NCI-H82 (cell line): Measurements from ENCODE around the gene PIK3IP1.
A peak's percentile ranks its signal among the peaks of the same experiment; 100 is the strongest.
"Not testable (repeated sequence)": the region's sequence is repeated elsewhere in the genome, so short reads cannot be mapped to it uniquely, and the experiment has no call there.

Experiments
- DNase-seq: peaks from one replicate; lab custom pipeline; 2025; lab: John Stamatoyannopoulos, UW

The PIK3IP1 gene, protein sequence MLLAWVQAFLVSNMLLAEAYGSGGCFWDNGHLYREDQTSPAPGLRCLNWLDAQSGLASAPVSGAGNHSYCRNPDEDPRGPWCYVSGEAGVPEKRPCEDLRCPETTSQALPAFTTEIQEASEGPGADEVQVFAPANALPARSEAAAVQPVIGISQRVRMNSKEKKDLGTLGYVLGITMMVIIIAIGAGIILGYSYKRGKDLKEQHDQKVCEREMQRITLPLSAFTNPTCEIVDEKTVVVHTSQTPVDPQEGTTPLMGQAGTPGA

DNA sequence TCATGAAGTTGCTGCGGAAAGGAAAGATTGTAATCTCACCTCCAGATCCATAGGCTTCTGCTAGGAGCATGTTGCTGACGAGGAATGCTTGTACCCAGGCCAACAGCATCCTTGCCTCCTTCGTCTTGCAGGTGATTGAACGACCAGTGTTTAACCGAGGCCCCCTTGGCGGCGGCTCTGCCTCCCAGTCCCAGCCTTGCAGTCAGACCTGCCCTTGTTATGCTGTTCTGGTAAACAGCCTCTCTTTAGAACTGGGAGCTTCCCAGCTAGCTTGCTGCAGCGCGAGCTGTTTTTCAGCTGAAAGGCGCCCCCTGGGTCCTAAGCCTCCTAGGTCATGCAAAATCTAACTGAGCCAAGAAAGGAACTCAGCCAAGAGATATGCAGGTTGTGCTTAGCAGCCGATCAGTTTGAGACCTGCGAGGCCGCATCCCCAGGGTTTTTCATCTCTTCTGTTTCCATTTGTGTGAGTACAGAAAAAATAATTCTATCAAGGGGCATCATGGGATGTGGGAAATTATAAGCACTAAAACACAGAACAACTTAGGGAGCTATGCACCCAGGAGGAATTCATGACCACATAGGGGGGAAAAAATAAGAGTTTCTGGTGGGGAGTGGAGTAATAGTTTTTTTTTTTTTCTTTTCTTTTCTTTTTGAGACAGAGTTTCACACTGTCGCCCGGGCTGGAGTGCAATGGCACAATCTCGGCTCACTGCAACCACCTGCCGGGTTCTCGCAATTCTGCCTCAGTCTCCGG, at the start of gene PIK3IP1:
PIK3IP1 (minus strand) TSS at position 253 of the 754 bp plus-strand sequence; CDS start at position 109, 144 bp downstream.
- peak; percentile 89 for DNase-seq

DNA sequence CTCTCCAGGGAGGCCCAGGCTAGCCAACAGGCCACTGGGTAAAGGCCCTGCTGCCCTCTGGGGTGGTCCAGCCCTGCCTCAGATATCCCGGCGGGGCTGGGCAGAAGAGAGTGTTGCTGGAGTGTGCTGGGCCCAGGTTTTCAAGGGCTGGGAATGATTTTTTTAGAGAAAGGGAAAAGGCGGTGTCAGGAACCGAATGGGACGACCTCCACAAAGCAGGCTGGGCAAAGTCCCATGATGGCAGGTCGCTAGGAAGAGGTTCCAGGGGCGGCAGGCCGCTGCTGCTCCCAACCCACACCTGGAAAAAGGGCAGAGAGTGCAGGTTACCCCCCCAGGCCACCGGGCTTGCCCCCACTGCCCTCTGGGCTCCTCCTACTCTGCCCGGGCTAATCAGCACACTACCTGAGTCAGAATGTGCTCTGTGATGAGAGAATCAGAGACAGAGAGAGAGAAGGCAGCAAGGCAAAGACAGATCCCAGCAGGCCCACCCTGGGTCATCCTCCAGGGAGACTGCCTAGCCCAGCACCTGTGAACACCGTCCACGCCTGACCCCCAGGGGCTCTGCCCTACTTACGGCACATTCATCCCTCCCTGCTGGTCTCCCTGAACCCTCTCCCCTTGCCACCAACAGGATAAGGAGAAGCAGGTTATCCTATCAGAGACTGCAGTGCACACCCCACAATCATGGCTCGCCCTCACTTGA, 49.2 kb upstream of the PIK3IP1 start:
- no peak for DNase-seq

- DNase-seq, result no peak
These were observed 48.5 kb upstream of the PIK3IP1 start for GRCh38 chr22:31340765-31341247.

- DNase-seq, result no peak
These were observed 48.1 kb upstream of the PIK3IP1 start for GRCh38 chr22:31340360-31340759.

- peak; percentile 47 for DNase-seq
These were observed 47.0 kb upstream of the PIK3IP1 start for GRCh38 chr22:31339148-31339832.

DNA sequence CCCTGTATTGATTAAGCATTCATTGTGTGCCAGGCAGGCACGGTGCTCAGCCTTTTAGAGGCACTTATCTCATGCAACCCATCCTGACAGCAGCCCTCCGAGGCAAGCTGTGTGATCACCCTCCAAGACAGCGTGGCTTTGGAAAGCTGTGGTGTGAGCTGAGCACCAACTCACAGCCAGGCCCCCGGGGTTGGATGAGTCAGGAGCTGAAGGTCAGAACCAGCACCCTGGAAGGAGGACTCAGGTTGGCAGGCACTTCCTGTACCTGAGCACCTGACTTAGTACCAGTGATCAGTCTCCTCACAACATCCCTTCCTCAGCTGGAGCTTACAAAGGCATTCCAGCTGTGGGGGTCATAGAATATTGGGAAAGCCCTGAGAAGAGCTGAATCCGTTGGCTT, 44.9 kb upstream of the PIK3IP1 start:
- DNase-seq, result no peak

- no peak for DNase-seq
These were observed 42.0 kb upstream of the PIK3IP1 start for GRCh38 chr22:31334329-31334728.

DNA sequence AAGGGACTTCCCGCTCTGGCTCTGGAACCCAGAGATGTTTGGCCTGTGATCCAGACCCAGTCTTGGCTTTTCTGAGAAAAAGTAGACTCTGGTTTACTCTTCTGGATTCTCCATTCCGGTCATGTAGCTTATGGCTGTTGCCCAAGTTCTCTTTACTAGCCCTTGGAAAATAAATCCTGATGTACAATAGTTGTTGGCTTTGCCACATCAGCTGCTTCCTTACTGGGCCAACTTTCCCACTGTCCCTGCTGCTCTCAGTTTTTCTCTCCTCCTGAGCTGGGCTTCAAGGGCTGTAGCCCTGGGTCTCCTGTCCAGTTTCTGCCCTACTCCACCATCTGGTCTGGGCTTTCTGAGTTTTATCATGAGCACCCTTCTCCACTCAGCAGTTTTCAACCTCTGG, 41.4 kb upstream of the PIK3IP1 start:
- DNase-seq, result no peak

DNA sequence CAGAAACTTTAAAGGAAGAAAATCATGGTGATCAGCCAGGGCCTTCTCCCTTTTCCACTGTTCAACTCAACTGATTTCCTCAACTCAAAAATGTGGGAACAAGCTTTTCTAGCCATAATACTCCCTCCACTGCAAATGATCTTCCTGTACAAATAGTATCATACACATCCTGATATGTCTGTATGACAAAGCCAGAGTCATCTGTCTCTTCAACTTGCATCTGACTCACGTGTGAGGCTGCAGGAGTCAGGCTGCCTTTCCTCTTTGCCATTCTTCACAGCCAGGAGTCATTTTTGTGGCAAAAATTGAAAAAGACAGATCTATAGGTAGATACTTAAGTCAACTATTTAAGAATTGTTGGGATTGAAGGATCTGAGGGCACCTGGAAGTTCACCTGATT, 40.6 kb upstream of the PIK3IP1 start:
- no peak for DNase-seq

DNA sequence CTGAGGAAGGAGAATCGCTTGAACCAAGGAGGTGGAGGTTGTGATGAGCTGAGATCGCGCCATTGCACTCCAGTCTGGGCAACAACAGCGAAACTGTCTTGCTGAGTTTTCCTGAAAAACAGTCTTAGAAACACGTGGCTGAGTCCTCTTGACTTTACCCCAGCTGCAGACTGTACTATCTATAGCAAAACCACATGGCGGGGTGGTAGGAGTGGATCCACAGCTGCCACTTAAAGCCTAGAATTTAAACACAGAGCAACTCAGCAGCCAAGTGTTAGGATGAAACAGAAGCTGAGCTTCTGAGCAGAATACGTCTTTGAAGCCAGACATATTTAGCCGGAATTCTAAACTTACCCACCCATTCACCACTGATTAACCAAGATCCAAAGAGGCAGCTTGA, 39.7 kb upstream of the PIK3IP1 start:
- DNase-seq, result no peak

GRCh38 chr22:31329453-31330215, 37.3 kb upstream of the PIK3IP1 start:
- DNase-seq, result no peak

DNA sequence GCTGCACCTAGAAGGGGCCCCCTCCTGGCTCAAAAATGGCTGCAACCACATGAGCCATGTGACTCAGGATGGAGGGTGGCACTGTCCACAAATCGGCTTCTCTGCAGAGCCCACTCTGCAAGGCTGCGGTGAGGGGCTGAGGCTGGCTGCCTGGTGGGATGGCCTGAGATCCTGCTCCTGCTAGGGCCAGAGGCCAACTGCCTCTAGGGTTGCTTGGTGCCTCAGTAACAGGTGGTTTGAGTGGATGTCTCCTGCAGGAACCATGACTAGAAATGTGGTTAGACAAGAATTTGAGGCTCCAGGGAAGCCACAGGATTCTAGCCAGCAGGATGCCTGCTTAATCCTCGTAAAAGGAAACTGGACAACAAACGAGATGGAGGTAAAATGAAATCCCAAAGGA, 36.7 kb upstream of the PIK3IP1 start:
- no peak for DNase-seq

- no peak for DNase-seq
These were observed 36.3 kb upstream of the PIK3IP1 start for GRCh38 chr22:31328544-31328960.

DNA sequence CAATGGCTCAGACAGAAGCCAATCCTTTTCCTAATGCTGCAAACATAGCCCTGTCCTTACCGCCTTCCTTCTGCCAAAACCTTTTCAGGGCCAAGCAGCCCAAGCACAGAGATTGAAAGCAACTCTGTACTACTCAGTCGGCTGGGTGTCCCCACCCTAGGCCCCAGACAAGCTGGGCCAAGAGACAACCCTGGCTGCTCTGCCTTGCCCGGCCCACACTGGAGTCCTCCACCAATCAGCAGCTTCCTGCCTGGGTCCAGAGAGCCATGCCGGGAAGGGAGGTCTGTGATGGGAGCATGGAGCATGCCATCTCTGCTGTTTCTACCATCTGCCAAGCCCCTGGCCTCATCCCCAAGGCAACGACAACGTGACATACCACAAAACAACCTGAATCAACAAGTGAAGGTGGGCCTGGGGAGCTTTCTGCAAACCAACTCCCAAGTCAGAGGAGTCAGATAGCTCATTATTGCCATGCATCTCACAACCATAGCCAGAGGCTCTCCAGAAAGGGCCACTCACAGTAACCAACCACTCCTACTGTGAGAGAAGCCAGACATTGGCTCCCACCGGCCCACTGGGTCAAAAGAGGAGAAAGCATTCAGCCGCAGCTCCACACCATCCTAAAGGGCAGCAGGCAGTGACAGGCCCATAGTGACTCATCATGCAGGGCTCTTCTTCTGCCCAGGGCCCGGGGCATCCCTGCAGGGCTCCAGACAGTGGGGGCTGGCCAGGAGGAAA, 35.7 kb upstream of the PIK3IP1 start:
- DNase-seq, result no peak

DNA sequence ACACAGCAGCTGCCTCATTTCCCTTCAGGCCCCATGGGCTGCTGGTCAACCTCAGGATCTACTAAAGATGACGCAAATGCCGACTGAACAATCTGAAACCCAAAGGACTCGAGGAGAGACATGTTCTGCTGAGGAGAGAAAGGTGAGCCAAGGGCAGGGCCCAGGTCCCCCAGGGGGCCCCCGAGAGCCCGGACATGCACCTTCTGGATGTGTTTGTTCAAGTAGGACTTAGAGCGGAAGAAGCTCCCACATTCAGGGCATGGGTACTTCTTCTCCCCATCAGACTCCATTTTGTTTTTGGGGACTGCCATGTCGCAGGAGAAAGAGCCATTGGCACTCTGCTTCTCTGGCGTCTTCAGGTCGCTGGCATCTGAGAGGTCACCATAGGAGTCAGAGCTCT, 34.6 kb upstream of the PIK3IP1 start:
- no peak for DNase-seq

- DNase-seq, result no peak
These were observed 31.6 kb upstream of the PIK3IP1 start for GRCh38 chr22:31323578-31324550.

- DNase-seq, result no peak
These were observed 29.1 kb upstream of the PIK3IP1 start for GRCh38 chr22:31321421-31321820.

GRCh38 chr22:31314220-31314619, 21.9 kb upstream of the PIK3IP1 start:
- DNase-seq, result not testable (repeated sequence)

GRCh38 chr22:31313366-31314147, 21.3 kb upstream of the PIK3IP1 start:
- peak; percentile 46 for DNase-seq
